ENCODE data around the gene TBXT. TPM values are rescaled to one million over a fixed set of nuclear protein-coding genes. Genes with fewer than 3 reads are reported as not detected.

The TBXT gene, protein sequence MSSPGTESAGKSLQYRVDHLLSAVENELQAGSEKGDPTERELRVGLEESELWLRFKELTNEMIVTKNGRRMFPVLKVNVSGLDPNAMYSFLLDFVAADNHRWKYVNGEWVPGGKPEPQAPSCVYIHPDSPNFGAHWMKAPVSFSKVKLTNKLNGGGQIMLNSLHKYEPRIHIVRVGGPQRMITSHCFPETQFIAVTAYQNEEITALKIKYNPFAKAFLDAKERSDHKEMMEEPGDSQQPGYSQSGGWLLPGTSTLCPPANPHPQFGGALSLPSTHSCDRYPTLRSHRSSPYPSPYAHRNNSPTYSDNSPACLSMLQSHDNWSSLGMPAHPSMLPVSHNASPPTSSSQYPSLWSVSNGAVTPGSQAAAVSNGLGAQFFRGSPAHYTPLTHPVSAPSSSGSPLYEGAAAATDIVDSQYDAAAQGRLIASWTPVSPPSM
- not detected for total RNA-seq

DNA sequence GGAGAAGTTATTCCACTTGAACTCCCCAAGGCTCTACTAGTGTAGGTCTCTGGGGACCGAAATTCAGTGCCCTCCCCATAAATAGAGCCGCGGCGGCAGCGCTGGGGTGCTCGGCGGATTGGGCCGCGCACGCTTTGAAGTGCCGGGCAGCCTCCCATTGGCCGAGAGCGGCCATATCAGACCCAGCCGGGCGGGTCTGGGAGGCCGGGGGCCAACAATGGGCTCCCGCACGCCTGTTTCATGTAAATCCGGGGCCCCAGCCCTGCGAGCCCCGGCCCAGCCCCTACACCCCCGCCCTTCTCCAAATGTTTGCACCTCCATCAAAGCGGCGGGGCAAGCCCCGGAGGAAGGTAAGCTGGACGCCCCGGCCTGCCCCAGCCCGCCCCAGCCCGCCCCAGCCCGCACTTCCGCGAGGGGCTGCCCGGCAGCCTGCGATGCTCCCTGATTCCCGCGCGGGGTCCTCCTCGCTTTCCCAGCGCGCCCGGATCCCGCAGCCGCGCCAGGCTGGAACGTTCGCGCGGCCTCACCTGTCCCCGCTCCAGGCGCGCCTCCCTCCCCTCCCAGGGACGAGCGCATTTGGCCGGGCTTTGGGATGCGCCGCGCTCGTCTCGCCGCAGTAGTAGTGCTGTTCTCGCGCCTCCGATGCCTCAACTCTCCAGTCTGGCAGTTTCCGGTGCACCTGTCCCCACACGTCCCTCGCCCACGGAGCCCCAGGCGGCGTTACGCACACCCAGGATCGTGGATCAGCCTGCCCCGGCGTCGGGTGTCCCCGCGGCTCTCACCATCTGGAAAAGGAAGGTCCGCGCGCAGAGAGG lies at the start of gene TBXT:
TBXT (minus strand) TSS at position 51 of the 815 bp plus-strand sequence. CDS start 260 bp downstream, outside the sequence.

Small RNA genes within 50 kb of the gene (small RNA-seq; reads per million reads assigned to genes)
- gene RNU6-153P: not detected

Other genes starting within 250 kb of the TBXT start
- gene PRR18, start 140.5 kb upstream of the TBXT start, total RNA-seq: 2.5 TPM
- 21.9 TPM for gene SFT2D1, start 174.7 kb upstream of the TBXT start, total RNA-seq
- gene MPC1, start 215.1 kb upstream of the TBXT start, total RNA-seq: 59.3 TPM

Measured in diencephalon (tissue), 1 donor.